HEK293 (cell line): ENCODE data around the gene ZSCAN12.

Source experiments
- AEBP2 ChIP-seq: fragments of 450-650 bp; formaldehyde crosslinking; IDR thresholded peaks from 2 replicates; pipeline ENCODE4 v1.5.1; 2016; ENCODE audit warnings: missing biosample characterization, missing genetic modification characterization, borderline replicate concordance
- KLF17 ChIP-seq: fragments of 450-650 bp; formaldehyde crosslinking; IDR thresholded peaks from 2 replicates; pipeline ENCODE4 v1.5.1; 2016; ENCODE audit warnings: missing biosample characterization, missing genetic modification characterization
- SP7 ChIP-seq: fragments of 450-650 bp; formaldehyde crosslinking; IDR thresholded peaks from 2 replicates; pipeline ENCODE4 v1.5.1; 2016; ENCODE audit warnings: missing biosample characterization, missing genetic modification characterization
- TCF7L2 ChIP-seq: IDR thresholded peaks from 2 replicates; pipeline ENCODE4 v1.6.1; 2011; ENCODE audit warnings: low read depth, mild to moderate bottlenecking, inconsistent platforms, low read length, moderate library complexity, borderline replicate concordance
- TSHZ1 ChIP-seq: fragments of 450-650 bp; formaldehyde crosslinking; IDR thresholded peaks from 2 replicates; pipeline ENCODE4 v1.5.1; 2016; ENCODE audit warnings: missing biosample characterization, missing genetic modification characterization, borderline replicate concordance
- ZBTB11 ChIP-seq: fragments of 450-650 bp; formaldehyde crosslinking; conservative IDR thresholded peaks from 2 replicates; pipeline ENCODE4 v1.5.1; 2016; ENCODE audit warnings: low read depth, missing biosample characterization, missing genetic modification characterization
- ZFHX2 ChIP-seq: fragments of 450-650 bp; formaldehyde crosslinking; conservative IDR thresholded peaks from 2 replicates; pipeline ENCODE4 v1.5.1; 2016; ENCODE audit warnings: missing biosample characterization, missing genetic modification characterization
- ZNF10 ChIP-seq: fragments of 450-650 bp; formaldehyde crosslinking; IDR thresholded peaks from 2 replicates; pipeline ENCODE4 v1.5.1; 2017; ENCODE audit warnings: missing biosample characterization, missing genetic modification characterization
- ZNF138 ChIP-seq: fragments of 450-650 bp; formaldehyde crosslinking; IDR thresholded peaks from 2 replicates; pipeline ENCODE4 v1.5.1; 2016; ENCODE audit warnings: missing biosample characterization, missing genetic modification characterization, borderline replicate concordance
- ZNF157 ChIP-seq: fragments of 450-650 bp; formaldehyde crosslinking; IDR thresholded peaks from 2 replicates; pipeline ENCODE4 v1.5.1; 2016; ENCODE audit warnings: missing biosample characterization, missing genetic modification characterization
- ZNF248 ChIP-seq: fragments of 450-650 bp; formaldehyde crosslinking; IDR thresholded peaks from 2 replicates; pipeline ENCODE4 v1.5.1; 2017; ENCODE audit warnings: missing biosample characterization, missing genetic modification characterization
- ZNF280C ChIP-seq: fragments of 450-650 bp; formaldehyde crosslinking; IDR thresholded peaks from 2 replicates; pipeline ENCODE4 v1.5.1; 2016; ENCODE audit warnings: missing biosample characterization, missing genetic modification characterization
- ZNF292 ChIP-seq: fragments of 450-650 bp; formaldehyde crosslinking; IDR thresholded peaks from 2 replicates; pipeline ENCODE4 v1.5.1; 2016; ENCODE audit warnings: low read depth, missing biosample characterization, missing genetic modification characterization, borderline replicate concordance
- ZNF324 ChIP-seq: fragments of 450-650 bp; formaldehyde crosslinking; IDR thresholded peaks from 2 replicates; pipeline ENCODE4 v1.5.1; 2016; ENCODE audit warnings: missing biosample characterization, missing genetic modification characterization
- ZNF350 ChIP-seq: fragments of 450-650 bp; formaldehyde crosslinking; IDR thresholded peaks from 2 replicates; pipeline ENCODE4 v1.5.0; 2017; ENCODE audit warnings: missing biosample characterization, mild to moderate bottlenecking, missing genetic modification characterization
- ZNF366 ChIP-seq: fragments of 450-650 bp; formaldehyde crosslinking; conservative IDR thresholded peaks from 2 replicates; pipeline ENCODE4 v1.5.1; 2016; ENCODE audit warnings: missing biosample characterization, missing genetic modification characterization
- ZNF544 ChIP-seq: fragments of 450-650 bp; formaldehyde crosslinking; IDR thresholded peaks from 2 replicates; pipeline ENCODE4 v1.5.0; 2017; ENCODE audit warnings: missing biosample characterization, missing genetic modification characterization
- ZNF558 ChIP-seq: fragments of 450-650 bp; formaldehyde crosslinking; IDR thresholded peaks from 2 replicates; pipeline ENCODE4 v1.5.1; 2016; ENCODE audit warnings: missing biosample characterization, missing genetic modification characterization
- ZNF596 ChIP-seq: fragments of 450-650 bp; IDR thresholded peaks from 2 replicates; pipeline ENCODE4 v1.5.0; 2018; ENCODE audit warnings: missing biosample characterization, mild to moderate bottlenecking, missing genetic modification characterization, moderate library complexity

The ZSCAN12 gene

GRCh38 chr6:28335564-28336283 is 63.8 kb downstream of the ZSCAN12 start, which contains the start of gene ZSCAN31 (continued):
- TF ChIP-seq KLF17: peak; percentile 47; the same call in 1 of the 2 replicates
- TF ChIP-seq AEBP2: no peak
- TF ChIP-seq SP7 (tag by site-specific recombination): peak; percentile 85
- TF ChIP-seq ZNF138 (tag by site-specific recombination): no peak
- no peak; the same call in 1 of the 2 replicates for TF ChIP-seq ZBTB11
- TF ChIP-seq ZFHX2 (tag by site-specific recombination): peak; percentile 94
- peak; percentile 77 for TF ChIP-seq ZNF366
- no peak for TF ChIP-seq ZNF324 (tag by site-specific recombination)
- TF ChIP-seq TCF7L2: no peak
- no peak for TF ChIP-seq ZNF350 (tag by site-specific recombination)
- TF ChIP-seq ZNF248: no peak
- TF ChIP-seq ZNF157 (tag by site-specific recombination): no peak
- TF ChIP-seq TSHZ1 (tag by site-specific recombination): no peak
- TF ChIP-seq ZNF280C: no peak
- TF ChIP-seq ZNF596: no peak
- no peak; the same call in 1 of the 2 replicates for TF ChIP-seq ZNF558 (tag by site-specific recombination)
- TF ChIP-seq ZNF544 (tag by site-specific recombination): no peak
- TF ChIP-seq ZNF292 (tag by site-specific recombination): no peak
- TF ChIP-seq ZNF10 (tag by site-specific recombination): peak; percentile 78
